CD4-positive, alpha-beta T cell treated with Interleukin-21 for 1 hour (primary cell): ENCODE measurements around the gene TMEM108.

Experiments used
- DNase-seq: peaks from one replicate; pipeline ENCODE4 v3.0.0-alpha.2; 2020

TMEM108 gene

DNA sequence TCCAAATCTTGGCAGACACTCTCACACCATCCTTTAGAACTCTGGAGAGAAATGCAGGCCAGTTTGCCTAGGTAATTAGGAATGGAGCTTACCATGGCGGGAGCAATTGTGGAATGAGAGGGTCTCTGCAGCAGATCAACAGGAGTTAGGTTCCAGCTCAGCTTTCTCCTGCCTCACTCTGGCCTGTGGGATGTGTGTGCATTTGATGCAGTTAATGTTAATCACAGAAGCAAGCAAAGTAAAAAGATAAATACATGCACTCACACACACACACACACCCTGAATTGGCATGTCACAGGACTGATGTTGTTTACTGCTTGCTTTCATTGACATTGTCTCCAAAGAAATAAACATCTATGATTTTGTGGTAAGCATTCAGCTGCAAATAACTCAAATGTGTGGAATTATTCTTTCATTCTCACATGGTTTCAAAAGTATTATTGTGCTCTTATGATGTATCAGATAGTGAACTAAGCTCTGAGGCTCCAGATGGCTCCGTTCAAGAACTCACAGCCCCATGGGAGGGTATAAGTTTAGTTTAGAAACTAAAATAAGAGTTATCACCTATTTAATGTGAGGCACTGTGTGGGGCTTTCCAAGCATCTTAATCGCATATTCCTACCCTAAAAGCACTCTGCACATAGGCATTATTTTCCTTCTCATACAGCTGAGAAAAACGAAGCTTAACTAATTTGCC, 330.3 kb downstream of the TMEM108 start:
- no peak for DNase-seq

DNA sequence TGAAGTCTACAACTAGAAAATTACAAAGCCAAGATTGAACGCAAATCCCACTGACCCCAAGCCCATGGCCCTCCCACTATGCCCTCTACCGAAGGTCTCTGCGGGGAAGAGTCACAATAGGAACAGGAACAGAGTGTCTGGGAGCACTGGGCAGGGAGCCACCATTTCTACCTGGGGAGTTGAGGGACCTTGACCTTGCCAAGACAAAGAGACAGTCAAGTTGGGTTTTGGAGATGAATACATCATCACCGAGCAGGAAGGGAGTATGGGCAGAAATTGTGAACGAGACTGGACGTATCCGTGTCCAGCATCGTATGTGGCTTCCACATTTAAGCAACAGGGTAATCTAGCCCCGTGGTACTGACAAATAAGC, 330.9 kb downstream of the TMEM108 start:
- DNase-seq = no peak

DNA sequence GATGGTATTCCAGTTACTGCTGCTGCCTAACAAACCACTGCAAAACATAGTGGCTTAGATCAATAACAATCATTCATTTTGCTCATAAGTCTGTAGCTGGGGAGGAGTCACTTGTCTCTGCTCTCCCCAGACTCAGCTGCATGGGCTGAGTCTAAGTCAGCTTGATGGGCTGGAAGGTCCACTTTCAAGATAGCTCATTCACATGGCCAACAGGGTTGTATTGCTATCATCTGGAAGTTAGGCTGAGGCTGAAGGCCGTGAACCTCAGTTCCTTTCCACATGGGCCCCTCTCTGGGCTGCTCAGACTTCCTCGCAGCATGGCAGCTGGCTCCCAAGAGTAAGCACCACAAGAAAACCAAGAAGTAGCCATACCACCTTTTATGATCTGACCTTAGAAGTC, 333.0 kb downstream of the TMEM108 start:
- DNase-seq = no peak

DNA sequence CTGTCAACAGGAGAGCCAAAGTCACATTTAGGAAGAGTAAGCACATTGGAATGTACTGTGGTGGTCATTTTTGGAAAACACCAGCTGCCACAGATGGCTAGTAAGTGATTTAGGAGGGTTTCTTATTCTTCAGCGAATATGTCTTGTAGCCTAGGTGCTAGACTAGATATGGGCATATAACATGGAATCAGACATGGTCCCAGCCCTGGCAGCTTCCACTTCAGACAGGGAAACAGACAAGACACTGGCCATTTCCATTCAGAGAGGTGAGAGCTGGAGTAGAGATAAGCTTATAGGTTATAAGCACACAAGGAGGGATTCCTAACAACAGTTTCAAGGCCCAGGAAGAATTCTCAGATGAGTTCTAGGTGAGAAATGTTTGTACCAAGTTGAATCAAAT, 333.5 kb downstream of the TMEM108 start:
- no peak for DNase-seq

DNA sequence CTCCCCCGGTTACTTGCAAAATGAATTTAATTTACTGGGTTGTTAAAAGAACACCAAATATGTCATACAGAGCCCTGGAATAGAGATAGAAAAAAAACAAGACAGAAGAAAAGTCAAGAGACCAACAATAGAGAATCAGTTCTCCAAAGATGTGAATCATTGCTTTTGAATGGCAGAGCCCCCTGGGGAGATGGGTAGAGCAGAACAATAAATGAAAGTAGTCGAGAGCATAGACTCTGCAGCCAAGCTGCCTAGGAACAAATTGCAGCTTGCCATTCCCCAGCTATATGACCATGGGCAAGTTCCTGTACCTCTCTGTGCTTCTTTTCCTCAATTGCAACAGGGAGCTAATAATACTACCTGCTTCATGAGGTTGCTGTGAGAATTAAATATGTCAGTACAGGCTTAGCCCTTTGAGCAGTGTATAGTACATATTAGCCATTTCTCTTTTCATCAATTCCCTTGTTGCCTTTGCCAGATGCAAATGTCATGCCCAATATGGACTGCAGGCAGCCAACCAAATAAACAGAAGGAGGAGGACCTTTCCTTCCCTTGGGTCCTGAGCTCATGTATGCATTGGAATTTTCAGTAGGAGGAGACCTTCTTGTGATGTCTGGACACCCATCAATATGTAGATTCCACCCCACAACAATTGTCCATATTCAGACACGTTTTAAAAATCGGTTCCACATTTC, 336.7 kb downstream of the TMEM108 start:
- no peak for DNase-seq

DNA sequence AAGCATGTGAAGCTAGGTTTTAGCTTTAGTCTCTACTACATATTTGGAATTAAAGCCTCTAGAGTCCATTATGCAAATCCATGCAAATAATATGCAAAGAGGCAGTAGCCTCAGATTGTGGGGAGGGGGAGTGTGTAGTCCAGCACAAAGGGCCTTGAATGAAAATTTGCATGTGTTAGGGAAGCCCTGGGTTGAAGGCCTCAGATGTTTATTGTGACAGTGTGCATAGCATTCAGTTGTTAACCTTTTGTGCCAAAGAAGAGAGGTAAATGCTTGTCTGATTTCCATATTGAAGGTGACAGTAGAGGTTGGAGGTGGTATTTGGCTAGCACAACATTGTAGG, 337.2 kb downstream of the TMEM108 start:
- DNase-seq = no peak

DNA sequence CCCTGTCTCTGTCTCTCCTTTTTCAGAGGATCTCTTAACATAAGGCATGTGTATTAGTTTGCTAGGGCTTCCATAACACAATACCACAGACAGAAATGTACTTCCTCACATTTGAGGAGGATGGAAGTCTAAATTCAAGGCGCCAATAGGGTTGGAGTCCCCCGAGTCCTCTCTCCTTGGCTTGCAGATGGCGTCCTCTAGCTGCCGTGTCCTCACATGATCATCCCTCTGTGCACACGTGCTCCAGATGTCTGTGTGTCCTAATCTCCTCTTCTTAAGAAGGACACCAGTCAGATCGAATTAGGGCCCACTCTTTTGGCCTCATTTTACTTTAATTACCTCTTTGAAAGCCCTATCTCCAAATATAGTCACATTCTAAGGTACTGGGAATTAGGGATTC, 338.6 kb downstream of the TMEM108 start:
- DNase-seq = no peak

DNA sequence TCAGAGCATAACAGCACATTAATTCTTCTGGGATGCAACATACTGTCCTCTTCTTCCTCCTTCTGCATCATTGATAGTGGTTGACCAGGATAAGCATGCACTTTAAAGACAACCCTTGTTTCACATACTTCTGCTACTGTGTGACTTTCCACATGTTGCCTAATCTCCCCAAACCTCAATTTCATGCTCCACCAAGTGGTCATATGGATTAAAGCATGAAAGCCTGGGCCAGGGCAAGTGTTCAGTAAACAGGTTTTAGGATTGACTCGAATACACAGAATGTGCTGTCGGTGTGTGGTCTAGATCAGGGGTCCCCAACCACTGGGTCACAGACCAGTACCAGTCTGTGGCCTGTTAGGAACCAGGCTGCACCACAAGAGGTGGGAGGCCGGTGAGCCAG, 339.2 kb downstream of the TMEM108 start:
- peak; percentile 2 for DNase-seq

DNA sequence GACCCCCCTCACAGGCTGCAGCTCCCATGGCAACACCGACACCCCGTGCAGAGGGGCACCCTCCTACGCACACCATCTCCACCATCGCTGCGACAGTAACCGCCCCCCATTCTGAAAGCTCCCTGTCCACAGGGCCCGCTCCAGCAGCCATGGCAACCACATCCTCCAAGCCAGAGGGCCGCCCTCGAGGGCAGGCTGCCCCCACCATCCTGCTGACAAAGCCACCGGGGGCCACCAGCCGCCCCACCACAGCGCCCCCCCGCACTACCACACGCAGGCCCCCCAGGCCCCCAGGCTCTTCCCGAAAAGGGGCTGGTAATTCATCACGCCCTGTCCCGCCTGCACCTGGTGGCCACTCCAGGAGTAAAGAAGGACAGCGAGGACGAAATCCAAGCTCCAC, 341.7 kb downstream of the TMEM108 start:
- DNase-seq = no peak

DNA sequence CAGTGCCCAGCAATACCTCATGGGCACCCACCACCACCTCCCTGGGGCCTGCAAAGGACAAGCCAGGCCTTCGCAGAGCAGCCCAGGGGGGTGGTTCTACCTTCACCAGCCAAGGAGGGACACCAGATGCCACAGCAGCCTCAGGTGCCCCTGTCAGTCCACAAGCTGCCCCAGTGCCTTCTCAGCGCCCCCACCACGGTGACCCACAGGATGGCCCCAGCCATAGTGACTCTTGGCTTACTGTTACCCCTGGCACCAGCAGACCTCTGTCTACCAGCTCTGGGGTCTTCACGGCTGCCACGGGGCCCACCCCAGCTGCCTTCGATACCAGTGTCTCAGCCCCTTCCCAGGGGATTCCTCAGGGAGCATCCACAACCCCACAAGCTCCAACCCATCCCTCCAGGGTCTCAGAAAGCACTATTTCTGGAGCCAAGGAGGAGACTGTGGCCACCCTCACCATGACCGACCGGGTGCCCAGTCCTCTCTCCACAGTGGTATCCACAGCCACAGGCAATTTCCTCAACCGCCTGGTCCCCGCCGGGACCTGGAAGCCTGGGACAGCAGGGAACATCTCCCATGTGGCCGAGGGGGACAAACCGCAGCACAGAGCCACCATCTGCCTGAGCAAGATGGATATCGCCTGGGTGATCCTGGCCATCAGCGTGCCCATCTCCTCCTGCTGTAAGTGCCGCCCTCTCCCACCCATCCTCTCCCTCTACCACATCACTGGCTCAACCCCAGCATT, 342.5 kb downstream of the TMEM108 start:
- no peak for DNase-seq

DNA sequence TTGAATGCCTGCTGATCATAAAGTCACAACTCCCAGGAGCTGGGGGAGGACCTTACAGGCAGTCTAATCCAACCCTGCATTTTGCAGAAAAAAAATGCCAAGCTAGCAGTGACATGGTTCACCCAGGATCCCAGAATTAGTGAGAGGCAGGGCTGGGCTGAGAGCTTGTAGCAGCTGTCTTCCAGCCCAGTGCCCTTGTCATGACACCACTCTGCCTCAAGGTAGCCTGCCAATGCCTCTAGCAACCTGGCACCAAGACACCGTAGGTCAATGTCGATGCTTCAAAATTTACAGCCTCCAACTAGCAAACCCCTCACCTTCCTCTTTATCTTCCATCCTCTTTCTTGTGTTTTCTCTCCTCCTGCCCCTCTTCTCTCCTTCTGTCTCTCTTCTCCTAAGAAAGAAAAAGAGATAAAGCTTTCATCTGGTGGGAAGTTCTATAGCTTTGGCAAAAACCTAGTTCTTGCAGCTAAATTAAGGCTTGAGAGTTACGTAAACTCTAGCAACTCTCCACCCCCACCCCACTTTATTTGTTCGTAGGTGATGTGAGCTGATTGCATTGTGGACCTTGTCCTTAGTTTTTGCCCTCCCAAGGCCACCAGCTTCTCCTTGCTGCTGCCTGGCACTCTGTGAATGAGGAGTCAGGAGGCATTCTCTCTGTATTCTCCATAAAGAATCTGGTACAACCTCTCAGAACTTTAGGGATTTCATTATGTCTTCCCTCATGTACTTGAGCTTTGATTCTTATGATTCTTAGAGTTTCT, 343.3 kb downstream of the TMEM108 start:
- no peak for DNase-seq

DNA sequence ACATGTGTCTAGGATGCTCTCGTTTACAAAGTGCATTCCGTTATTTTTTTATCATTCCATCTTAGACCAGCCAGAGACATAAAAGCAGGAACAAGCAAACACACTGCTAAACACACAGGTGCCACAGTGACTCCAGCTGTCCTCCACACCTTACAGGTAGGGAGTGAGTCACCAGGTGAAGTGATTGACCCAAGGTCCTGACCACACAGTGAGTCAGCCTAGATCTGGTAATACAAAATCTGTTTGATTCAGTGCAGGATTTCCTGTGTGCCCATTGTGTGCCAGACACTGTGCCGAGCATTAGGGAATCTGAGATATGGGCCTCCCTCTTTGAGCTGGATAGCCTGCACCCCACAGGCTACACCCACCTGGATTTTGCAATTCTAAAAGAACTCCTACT, 345.0 kb downstream of the TMEM108 start:
- no peak for DNase-seq

DNA sequence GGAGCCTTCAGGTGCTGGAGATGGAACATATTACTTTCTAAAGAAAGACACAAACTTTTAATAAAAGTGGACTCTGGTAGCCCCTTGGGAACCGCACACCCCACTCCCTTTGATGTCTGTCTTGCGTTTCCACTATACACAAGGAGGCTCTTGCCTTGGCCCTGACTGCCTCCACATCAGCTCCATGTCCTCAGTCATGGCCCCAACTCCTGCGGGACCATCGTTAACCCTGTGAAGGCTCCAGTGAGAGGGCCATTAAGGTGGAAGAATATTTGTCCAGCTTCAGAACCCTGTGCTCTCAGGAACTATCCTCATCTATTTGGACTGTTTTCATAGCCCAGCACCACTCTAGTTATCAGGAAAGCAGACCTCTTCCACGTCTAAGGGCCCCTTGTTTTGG, 345.6 kb downstream of the TMEM108 start:
- DNase-seq = no peak

DNA sequence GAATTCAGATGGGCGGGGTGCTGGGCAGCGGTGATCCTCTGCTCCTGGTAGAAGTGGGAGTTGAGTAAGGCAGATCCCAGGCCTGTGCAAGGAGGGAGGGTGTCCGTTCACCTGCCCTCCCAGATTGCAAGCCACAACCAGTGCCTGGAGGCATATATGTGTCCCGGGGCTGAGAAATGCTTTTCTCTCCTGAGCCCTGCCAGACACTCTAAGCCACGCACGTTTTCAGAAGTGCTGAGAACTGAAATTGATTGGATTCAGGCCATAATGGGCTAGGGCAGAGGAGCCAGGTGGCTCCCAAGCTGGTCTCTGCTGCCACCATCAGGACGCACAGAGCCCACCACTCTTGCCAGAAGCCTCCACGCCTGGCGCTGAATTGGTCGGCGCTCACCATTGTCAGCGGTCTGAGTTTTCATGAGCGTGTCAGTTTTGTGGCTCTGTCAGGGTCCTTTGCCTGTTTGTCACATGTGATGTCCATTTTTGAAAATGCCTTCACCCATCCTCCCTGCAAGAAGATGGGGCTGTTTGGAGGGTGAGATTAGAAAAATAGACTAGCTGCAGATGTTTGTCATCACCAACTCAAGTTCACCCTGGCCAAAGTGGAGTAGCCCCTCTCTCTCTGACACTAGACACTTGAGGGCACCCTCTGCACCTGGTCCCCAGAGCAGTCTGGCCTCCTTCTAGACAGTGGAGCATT, 346.3 kb downstream of the TMEM108 start:
- no peak for DNase-seq

DNA sequence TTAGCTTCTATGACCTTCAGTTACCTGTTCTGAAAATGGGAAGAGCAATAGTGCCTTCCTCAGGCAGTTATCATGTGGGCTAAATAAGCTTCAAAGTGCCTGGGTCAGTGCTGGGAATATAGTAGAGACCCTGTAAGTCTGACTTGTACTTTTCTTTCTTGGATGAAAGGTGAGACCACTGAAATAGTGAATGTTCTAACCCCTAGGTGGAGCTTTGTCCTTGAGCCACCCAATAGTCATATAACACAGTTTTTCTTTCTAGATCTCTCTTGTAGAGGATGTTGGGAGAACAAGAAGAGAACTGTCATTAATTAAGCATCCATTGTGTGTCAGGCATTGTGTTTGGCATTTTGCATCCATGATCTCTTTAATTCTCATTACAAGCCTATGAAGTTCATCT, 348.7 kb downstream of the TMEM108 start:
- no peak for DNase-seq

DNA sequence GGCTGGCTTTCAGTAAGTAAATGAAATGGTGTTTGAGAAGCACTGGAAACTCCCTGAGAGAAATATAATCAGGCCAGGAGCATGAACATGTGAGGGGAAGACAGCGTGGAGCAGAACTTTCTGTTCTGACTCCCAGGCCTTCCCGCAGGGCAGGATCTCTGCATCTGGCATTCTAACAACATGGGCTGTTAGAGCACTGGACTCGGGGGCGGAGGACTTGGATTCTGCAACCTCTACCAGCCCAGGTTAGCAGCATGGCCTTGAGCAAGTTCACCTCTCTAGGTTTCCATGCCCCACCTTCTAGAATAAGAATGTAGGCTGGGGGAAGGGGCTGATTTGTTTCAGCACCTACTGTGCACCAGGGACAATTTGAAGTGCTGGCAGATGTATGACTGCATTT, 349.1 kb downstream of the TMEM108 start:
- no peak for DNase-seq

DNA sequence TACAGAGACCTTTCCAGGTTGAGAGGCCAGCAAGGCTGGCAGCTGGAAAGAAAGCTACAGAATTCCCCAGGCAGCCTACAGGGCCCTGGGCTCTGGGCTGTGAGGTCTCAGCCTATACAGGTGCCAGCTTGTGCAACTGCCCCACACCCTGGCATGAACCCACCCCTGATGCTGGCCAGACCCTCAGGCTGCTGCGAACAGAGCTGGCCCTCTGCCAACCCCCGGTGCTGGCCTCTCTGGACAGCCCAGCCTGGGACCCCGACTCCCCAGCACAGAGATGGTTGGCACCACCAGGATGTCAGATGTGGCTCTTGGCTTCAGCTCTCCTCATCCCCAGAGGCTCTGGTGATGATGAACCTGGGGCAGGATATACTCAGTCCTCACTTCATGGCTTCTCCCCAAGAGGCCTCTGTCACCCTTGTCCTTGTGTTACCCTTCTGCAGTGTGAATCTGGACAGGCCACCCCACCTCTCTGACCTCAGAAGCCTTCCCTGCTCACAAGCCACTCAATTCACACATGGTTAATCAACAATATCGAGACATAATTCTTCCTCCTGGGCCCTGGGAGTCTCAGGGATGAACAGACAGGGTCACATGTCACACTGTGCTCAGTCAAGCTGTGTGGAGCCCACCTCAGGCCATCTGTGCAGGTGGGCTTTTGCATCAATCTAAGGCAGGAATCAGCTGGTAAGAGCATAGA, 350.7 kb downstream of the TMEM108 start:
- no peak for DNase-seq

DNA sequence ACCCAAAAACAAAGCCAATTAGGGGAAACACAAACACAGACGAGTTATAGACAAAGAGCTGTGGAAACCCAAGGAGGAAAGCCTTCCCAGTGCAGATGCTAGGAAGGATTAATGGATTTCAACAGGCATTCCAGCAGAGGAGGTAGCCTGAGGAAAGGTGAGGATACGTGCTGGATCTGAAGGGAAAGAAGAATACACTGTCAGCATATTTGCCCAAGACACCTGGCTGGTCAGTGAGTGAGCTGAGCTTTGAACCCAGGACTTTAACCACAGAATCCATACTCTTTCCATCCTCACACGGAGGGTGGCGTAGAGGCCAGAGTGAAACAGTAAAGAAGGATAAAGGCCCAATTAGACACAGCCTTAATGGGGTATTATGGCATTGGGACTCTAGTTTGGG, 352.5 kb downstream of the TMEM108 start:
- no peak for DNase-seq

DNA sequence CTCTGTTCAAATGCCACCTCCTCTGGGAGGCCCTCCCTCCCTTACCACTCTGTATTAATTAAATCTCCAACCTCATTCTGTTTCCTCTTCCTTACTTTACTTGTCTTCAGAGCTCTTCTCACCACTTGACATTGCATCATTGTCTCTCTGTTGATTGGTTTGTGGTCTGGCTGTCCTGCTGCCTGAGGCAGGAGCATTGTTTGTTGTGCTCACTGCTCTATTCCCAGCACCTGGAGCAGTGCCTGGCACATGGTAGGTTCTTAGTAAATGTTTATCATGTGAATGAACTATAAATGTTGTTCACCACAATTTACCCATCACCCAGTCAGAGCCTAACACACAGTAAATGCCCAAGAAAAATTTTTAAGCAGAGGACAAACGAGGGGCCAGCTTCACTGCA, 355.0 kb downstream of the TMEM108 start:
- DNase-seq = no peak

DNA sequence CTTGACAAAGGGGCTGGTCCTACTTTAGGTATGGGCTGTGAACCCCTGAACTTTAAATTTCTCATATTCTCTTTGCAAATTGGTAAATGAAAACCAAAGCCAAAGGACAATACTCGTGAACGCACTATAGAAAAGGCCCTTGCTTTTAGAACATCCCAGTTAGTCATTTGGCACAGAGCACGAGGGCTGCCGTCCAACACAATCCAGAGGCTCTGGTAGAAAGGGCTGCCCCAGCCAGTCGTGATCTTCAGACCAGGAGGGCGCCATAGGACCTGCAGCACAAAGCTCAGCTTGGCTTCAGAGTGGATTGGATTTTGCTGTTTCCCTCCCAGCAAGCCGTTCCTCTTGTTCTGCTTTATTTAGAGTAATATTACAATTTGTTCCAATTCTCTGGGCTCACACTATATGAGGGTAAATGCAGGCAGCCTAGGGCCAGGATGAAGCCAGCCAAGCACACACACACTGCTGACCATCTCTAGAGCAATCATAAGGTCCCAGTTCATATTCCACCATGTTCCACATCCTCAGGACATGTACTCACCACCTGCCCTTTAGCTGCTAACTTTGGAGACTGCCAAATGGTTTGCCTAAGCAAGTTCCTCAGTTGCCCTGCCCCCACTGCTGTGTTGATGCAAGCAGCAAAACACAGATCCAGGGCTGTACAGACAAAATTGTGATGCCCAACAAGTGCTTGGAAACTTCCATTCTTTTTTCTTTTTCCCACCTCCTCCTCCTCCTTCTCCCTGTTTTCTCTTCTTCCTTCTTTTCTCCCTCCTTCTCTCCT, 355.7 kb downstream of the TMEM108 start:
- DNase-seq = no peak

DNA sequence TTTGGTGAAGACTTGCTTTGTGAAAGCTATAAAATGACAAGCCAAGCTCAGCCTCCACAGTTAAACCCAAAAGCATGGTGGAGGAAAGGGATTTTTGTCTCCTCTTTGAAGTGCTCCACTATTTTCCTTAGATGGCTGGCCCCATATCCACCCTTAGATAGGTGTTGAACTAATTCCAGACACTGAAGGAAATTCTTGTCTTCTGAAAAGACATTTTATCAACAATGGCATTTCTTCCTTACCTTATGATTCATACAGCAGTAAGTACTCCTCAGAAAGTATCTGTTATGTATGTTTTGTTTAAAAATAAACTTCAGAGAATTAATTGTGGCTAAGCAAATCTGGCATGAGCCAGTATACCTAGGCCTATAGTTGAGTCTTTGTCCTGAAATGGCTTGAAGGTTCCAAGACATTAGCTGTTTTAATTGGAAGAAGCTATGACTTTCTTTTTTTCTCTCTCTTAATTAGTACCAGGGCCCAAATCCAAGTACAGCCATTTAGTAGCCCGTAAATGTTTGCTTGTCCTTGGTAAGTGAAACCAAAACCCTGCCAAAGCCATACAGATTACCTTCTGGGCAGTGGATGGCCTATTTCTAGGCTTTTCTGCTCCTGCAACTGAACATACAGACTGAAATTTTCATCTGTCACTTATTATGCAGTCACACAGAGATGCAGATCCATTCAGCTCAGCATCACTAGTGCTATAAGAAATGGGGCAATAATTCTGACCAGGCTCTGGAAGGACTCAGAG, 356.5 kb downstream of the TMEM108 start:
- DNase-seq = no peak
